Measurements from ENCODE around the gene IDE.

- peak; percentile 36 for TF ChIP-seq CTCF (IDR thresholded peaks at IDR 0.05; ENCODE audit: low read length)
- no peak for TF ChIP-seq EZH2 (optimal IDR thresholded peaks at IDR 0.05; ENCODE audit: low read depth, low read length)
- no peak for TF ChIP-seq EZH2phosphoT487 (IDR thresholded peaks at IDR 0.05; ENCODE audit: low read length)
Measured at GRCh38 chr10:92590623-92591549, 17.0 kb upstream of the IDE start.
